Colonic mucosa (tissue), 4 donors: Measurements from ENCODE around the gene SLC9A4. TPM values are rescaled to one million over a fixed set of nuclear protein-coding genes. Genes with fewer than 3 reads are reported as not detected.

Experiments used
- DNase-seq: peaks from one replicate; pipeline ENCODE4 v3.0.0-alpha.2; 2020
- H3K27ac ChIP-seq: fragments of 200-600 bp; one replicate; pipeline ENCODE4 v1.8.0; 2021
- H3K27me3 ChIP-seq: fragments of 200-600 bp; one replicate; pipeline ENCODE4 v1.8.0; 2021
- H3K36me3 ChIP-seq: fragments of 200-600 bp; one replicate; pipeline ENCODE4 v1.8.0; 2021
- H3K4me1 ChIP-seq: fragments of 200-600 bp; one replicate; pipeline ENCODE4 v1.8.0; 2021; ENCODE audit warnings: mild to moderate bottlenecking
- H3K4me3 ChIP-seq: fragments of 200-600 bp; one replicate; pipeline ENCODE4 v1.8.0; 2021
- H3K9ac ChIP-seq, 2 donors: one replicate each; pipeline ENCODE4 v1.7.0; 2013; ENCODE audit warnings: control low read depth in 2 of 2, low read depth in 2 of 2, low read length in 2 of 2
- H3K9me3 ChIP-seq: fragments of 200-600 bp; one replicate; pipeline ENCODE4 v1.8.0; 2021
- CTCF ChIP-seq: fragments of 200-600 bp; IDR thresholded peaks from one replicate; pipeline ENCODE4 v1.8.0; 2022; ENCODE audit warnings: antibody characterized with exemption, mild to moderate bottlenecking
- intact Hi-C: fragments of 100-400 bp; cut with DNase I; formaldehyde crosslinking; loops from one replicate; pipeline ENCODE4 v1.14.1; 2022
- total RNA-seq, 2 donors: library from RNA; stranded (reverse); fragmentation: NEBNext Ultra II Directional in 1 of 2; extraction: Animal tissue kit (Norgen Biotek cat#: 25700) in 1 of 2; gene quantifications; one replicate each; pipeline ENCODE4 v1.2.1, GENCODE V29; 2021
- donor health status: healthy.
- donor health status: DM: no; HTN: no; CAD: no.
- donor health status: DM: no; HTN: no; CAD: no.

The SLC9A4 gene
- total RNA-seq, 2 donors from 2014 or later: 0.15 TPM; not detected in 1

- peak; percentile 73 for DNase-seq
- intact Hi-C loops: no loop called here
- no peak overlapping the region for H3K27ac ChIP-seq
- H3K4me3 ChIP-seq: no peak overlapping the region
- H3K27me3 ChIP-seq: no peaks in the 10 kb centered on the region
- H3K4me1 ChIP-seq: no peaks in the 10 kb centered on the region
- no peaks in the 10 kb centered on the region for H3K9me3 ChIP-seq
- H3K9ac ChIP-seq: no peak overlapping the region
- TF ChIP-seq CTCF: no peak
- H3K36me3 ChIP-seq: no peaks in the 10 kb centered on the region
Observed at GRCh38 chr2:102487761-102488462, 14.9 kb downstream of the SLC9A4 start.

GRCh38 chr2:102489646-102490045 is 16.6 kb downstream of the SLC9A4 start:
- Histone ChIP-seq H3K27ac (no peak overlapping the region), H3K4me3 (no peak overlapping the region), H3K9me3 (no peaks in the 10 kb centered on the region), H3K9ac (no peak overlapping the region), H3K36me3 (no peaks in the 10 kb centered on the region), H3K27me3 (no peaks in the 10 kb centered on the region), H3K4me1 (no peaks in the 10 kb centered on the region)
- no peak for TF ChIP-seq CTCF
- no peak for DNase-seq
- intact Hi-C loops: no loop called here

- Histone ChIP-seq H3K27me3 (no peaks in the 10 kb centered on the region), H3K27ac (no peak overlapping the region), H3K36me3 (no peaks in the 10 kb centered on the region), H3K4me1 (no peaks in the 10 kb centered on the region), H3K9ac (no peak overlapping the region), H3K9me3 (no peaks in the 10 kb centered on the region), H3K4me3 (no peak overlapping the region)
- no peak for TF ChIP-seq CTCF
- intact Hi-C loops: no loop called here
- no peak for DNase-seq
Observed at GRCh38 chr2:102492006-102492405, 19.0 kb downstream of the SLC9A4 start.

GRCh38 chr2:102494570-102494969 is 21.5 kb downstream of the SLC9A4 start:
- Histone ChIP-seq H3K4me1 (no peaks in the 10 kb centered on the region), H3K36me3 (no peaks in the 10 kb centered on the region), H3K9ac (no peak overlapping the region), H3K27me3 (no peaks in the 10 kb centered on the region), H3K27ac (no peak overlapping the region), H3K9me3 (no peaks in the 10 kb centered on the region), H3K4me3 (no peak overlapping the region)
- no peak for DNase-seq
- intact Hi-C loops: no loop called here
- no peak for TF ChIP-seq CTCF

GRCh38 chr2:102498414-102498813 is 25.4 kb downstream of the SLC9A4 start:
- intact Hi-C loops: no loop called here
- H3K4me1 ChIP-seq: no peaks in the 10 kb centered on the region
- H3K27ac ChIP-seq: no peak overlapping the region
- no peak for DNase-seq
- H3K9ac ChIP-seq: no peak overlapping the region
- H3K9me3 ChIP-seq: no peaks in the 10 kb centered on the region
- no peak overlapping the region for H3K4me3 ChIP-seq
- TF ChIP-seq CTCF: no peak
- no peaks in the 10 kb centered on the region for H3K27me3 ChIP-seq
- no peaks in the 10 kb centered on the region for H3K36me3 ChIP-seq
